ENCODE results near the gene FAH.

- no peak for TF ChIP-seq ZNF274 (IDR thresholded peaks at IDR 0.05; ENCODE audit: borderline replicate concordance, low read depth, low read length)
- TF ChIP-seq CHD2 (IDR thresholded peaks at IDR 0.05; ENCODE audit: low read depth, low read length), result no peak
- no peak for TF ChIP-seq CTCF (IDR thresholded peaks at IDR 0.05 in 2 of 3, conservative IDR thresholded peaks at IDR 0.05 in 1 of 3; ENCODE audit: insufficient read depth in 2 of 3, low read depth in 1 of 3, low read length in 3 of 3)
- TF ChIP-seq ZFP30 (CRISPR knock-in tag; IDR thresholded peaks at IDR 0.05; ENCODE audit: borderline replicate concordance), result no peak
These were observed 49.2 kb downstream of the FAH start for GRCh38 chr15:80202016-80202315.

Data from K562 (cell line).